NCI-H146 treated with DMSO at 0.1 percent for 48 hours (cell line): ENCODE data around the gene SSR4.

Experiments used
- DNase-seq: peaks from one replicate; lab custom pipeline; 2025; ENCODE audit not compliant: unreplicated experiment; lab: John Stamatoyannopoulos, UW

SSR4 gene

DNA sequence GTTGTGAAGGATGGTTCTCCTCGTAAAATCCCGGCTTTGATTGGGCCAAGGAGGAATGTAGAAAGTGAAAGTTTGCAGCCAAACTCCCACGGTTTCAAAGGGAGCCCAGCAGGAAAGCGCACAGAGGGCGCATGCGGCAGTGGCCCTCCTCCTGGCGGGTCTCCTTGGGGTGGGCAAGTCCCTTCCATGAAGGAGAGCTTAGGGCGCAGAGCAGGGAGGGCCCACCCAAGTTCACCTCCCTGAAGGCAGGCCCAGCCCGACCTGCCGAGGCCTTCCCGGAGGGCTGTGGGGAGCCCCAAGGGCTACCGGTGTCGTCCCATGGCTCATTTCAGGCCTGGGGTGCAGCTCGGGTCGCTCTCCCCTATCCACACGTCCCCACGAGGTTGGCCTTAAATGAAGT lies 33.8 kb downstream of the SSR4 start:
- DNase-seq, result no peak

DNA sequence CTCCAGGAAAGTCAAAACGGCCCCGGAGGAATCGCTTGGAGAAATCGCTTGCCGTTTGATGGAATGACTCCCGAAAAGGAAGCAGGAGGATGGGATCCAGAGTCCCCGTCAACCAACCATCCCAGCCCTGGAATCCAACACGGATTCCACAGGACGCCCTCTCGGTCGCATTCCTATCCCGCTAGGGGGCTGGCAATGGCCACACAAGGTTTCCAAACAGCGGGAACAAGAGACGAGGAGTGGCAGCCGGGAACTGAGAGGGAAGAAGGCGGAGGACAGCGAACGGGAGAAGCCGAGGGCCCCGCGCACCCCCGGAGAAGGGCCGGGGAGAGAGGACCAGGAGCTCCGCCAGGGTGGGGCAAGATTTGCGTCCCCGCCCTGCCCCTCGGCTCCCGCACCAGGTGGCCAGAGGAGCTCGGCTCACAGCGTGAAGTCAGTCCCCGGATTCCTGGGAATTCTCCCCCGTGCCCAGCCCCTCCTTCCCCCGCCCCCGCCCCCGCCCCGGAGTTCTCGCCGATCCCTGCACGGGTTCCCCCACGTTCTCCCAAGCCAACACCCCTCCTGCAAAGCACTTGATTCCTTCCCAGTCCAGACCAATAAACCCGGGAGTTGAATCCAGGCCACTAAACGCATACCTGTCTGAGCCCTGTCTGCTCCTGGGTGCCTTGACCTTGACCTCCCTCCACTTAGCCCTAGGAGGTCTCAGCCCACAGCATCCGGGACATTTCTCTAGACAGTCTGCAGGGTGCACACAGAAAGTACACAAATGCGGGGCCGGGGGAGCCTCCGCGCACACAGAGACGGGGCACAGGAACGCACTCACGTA lies 34.5 kb downstream of the SSR4 start:
- no peak for DNase-seq

DNA sequence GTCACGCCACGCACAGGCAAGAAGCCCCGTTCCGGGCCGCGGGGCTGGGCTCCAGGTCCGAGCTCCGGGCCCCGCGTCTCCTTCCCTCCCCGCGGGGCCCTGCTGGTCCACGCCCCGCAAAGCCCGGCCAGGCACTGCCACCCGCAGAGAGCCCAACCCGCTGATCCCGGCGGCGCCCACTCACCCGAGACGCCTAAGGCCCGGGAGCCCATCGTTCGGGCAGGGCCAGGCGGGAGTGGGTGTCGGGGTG lies 35.0 kb downstream of the SSR4 start:
- DNase-seq, result no peak

DNA sequence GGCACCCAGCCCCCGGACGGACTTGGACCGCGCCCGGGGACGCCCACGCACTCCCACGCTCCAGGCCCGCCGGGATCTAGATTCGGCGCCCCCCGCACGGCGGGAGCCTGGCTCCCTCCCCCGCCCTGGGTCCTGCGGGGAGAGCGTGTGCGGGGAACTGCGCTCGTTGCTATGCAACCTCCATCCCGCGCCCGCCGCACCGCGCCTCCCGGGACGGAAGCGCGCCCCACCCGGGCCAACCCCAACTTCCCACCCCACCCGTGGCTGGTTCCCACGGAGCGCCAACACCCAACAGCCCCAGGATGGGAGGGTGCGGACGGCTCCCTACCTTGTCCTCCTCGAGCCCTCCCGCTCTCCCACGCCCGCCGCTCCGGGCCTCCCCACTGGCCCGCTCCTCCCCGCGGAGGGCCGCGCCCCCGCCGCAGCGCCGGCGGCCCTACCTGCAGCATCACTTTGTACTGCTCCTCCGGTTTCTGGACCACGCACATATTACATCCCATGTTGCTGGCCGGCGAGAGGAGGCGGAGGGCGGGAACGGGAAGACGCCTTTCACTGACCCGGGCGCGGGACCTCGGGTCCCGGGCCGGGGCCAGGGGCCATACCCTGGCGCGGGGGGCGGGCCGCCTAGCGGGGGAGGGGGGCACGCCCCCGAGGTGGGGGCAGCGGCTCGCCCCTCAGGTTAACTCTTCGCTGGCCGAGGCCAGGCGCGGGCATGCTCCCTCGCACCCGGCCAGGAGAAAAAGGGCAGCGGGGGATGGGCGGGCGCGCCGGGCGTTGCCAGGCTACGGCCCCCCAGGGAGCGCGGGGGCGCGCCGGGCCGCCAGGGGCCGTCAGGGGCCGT lies 35.6 kb downstream of the SSR4 start, which contains the start of gene PDZD4:
TSS of gene PDZD4 (minus strand) at position 746 of the 841 bp plus-strand sequence. CDS start at position 500, 246 bp downstream.
- DNase-seq, result no peak

DNA sequence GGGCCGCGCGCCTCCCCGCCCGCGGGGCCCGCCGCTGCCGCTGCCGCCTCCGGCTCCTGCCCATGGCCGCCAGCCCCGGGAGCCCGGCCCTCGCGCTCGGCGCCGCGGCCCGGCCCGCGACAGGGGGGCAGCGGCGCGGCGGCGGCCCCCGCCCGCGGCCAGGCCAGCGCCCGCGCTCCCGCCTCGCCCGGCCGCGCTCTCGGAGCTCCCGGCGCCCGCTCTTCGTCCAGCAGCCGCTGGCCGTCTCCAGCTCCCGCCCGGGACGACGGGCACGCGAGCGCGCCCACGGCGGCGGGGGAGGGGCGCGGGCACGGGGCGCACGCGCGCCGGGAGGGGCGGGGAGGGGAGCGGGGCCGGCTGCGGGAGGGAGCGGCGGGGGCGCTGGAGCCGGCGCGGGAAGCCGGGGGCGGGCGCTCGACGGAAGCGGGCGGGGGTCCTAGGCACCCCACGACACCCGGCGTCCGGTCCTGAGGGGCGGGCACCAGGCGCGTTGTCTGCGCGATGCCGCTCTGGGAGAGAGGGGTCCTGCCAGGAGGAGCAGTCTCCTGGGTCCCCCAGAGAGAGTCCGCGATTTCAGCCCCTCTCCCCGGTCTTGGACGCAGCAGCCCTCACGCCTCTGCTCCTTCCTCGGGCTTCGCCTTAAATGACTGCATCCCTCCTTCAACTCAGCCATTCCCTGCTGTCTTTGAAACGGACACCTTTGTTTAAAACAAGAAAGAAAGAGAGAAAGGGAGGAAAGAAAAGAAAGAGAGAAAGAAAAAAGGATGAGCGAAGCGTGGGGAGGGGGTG lies 36.4 kb downstream of the SSR4 start:
- no peak for DNase-seq

DNA sequence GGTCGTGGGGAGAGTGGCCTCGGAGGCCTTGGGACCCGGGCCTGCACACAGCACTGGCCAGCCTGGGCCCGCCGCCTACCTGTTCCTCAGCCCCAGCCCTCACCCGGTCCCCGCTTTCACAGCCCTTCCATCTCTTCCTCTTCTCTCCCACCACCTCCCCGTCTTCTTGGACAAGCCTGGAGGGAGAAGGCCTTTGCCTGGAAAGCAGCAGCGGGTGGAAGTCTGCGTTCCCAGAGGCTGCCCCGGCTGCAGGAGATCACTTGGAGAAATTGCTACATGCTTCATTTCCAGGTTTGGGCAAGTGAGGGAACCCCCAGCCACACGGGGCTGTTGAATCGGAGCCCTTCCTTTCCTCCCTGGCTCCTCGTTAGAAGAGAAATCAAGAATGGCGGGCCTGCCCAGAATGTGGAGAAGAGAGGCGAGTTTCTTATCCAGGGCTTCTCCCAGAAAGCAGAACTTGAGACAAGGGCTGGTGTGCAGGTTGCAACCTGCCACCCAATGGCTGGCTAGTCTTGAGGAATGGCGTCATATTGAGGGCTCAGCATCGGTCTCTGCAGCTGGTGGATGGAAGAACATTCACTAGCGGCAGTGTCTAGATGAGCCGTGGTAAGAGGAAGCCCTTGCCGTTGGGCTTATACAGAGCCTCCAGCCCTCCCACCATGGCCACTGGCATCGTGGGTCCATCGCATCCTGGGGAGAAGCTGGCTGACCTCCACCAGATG lies 37.1 kb downstream of the SSR4 start:
- DNase-seq, result no peak

DNA sequence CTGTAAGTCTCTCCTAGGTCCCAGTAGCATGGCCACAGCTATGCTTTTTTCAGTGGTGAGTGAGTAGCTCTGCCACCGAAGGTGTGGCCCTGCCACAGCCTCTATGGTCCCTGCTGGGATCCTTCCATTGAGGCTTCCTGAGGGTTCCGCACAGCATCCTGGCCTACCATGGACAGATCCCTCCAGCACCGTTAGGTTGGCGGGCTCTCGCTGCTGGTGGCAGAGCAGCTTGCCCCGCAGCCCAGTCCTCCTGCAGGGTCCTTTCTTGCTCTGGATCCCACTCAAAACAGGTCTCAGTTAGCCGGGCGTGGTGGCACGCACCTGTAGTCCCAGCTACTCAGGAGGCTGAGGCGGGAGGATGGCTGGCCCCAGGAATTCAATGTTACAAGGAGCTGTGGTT lies 38.3 kb downstream of the SSR4 start:
- no peak for DNase-seq

DNA sequence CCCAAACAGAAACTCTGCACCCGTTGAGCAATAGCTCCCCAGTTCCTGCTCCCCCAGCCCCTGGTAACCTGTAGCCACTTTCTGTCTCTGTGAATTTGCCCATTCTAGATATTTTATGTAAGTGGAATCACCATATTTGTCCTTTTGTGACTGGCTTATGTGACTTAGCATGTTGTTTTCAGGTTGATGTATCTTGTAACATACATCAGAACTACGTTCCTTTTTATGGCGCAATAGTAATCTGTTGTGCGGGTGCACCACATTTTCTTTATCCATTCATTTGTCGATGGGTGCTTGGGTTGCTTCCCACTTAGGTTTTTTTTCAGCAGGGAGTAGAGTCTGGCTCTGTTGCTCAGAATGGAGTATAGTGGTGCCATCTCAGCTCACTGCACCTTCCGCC lies 42.5 kb downstream of the SSR4 start:
- no peak for DNase-seq

DNA sequence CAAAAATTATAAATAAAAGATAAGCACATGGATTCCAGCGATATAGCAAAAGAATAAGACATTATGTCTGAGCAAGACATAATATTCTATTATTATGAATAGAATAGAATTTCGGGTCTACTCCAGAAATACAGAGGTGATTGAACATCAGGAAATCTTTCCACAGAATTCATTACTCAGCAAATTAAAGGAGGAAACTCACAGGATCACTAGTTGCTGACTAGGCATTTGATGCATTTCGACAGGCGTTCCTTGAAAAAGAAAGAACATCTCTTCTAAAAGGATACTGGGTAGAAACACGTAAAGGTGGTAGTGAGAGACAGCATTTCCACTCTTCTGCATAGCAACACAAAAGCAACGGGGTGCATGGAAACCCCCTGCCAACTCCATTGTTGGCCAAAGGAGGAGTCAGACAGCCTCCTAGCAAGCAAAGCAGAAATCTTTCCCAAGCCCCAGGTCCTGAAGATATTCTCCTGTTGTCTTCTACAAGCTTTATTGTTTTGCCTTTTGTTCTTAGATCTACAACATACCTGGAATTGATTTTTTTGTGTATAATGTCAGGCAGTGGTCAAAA lies 50.1 kb downstream of the SSR4 start:
- no peak for DNase-seq

DNA sequence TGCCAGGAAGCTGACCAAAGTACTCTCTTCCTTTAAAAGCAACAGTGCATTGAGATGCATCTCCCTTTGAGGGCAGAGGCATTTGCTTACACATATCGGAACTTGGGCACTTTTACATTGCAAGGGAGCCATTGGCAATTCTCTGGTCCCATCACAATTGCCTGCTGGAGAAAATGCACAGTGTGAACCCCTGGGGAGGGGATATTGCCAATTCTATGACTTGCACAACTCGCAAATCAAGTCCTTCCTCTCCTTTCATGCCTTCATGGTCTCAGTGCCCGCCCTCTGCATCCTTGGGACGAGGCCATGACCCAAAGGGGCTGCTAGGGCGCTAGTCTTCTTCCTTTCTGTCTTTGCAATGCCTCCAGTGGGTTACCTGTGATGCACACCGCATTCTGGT lies 50.7 kb downstream of the SSR4 start:
- DNase-seq, result no peak

DNA sequence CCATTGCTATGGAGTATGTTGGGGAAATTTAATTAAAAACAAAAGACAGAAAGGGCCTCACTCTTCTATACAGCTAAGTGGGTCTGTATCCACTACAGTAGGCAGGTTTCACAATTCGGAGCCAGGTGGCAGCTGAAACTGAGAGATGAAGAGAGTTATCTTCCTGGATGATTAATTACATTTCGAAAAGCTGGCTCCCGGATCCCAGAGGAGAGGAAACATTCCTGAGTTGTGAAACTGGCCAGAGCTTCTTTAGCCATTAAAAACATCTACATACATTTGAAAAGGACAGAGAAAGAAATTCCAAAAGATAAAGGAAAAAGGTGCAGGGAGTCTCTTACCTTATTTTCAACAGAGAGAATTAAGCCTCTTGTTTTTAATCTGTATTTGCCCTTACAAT lies 51.4 kb downstream of the SSR4 start:
- DNase-seq, result no peak
